HG03354 (cell line): Measurements from ENCODE around the gene CDK14.

Experiments used
- ATAC-seq: cut with Tn5 transposase; IDR thresholded peaks from one replicate; pipeline ENCODE4 v1.9.1; 2021; ENCODE audit warnings: mild to moderate bottlenecking; ENCODE audit not compliant: unreplicated experiment, poor library complexity, severe bottlenecking

The CDK14 gene

GRCh38 chr7:91243591-91244301 is 647.6 kb downstream of the CDK14 start:
- ATAC-seq: no peak

- ATAC-seq: no peak
Observed at GRCh38 chr7:91247500-91247899, 651.4 kb downstream of the CDK14 start.

GRCh38 chr7:91248996-91249395 is 652.9 kb downstream of the CDK14 start:
- ATAC-seq: no peak

- ATAC-seq: no peak
Observed at GRCh38 chr7:91249506-91250233, 653.5 kb downstream of the CDK14 start.

GRCh38 chr7:91250706-91251105 is 654.6 kb downstream of the CDK14 start:
- ATAC-seq: no peak

- ATAC-seq: no peak
Observed at GRCh38 chr7:91251877-91252276, 655.8 kb downstream of the CDK14 start.
